HG02840 (cell line): ENCODE measurements around the gene SLC16A14.
"Not testable (repeated sequence)": the region's sequence is repeated elsewhere in the genome, so short reads cannot be mapped to it uniquely, and the experiment has no call there.

ENCODE experiments used
- ATAC-seq: cut with Tn5 transposase; IDR thresholded peaks from one replicate; pipeline ENCODE4 v1.9.1; 2021; ENCODE audit warnings: mild to moderate bottlenecking, moderate library complexity, moderate number of reproducible peaks; ENCODE audit not compliant: unreplicated experiment, low FRiP score

The SLC16A14 gene

GRCh38 chr2:230068651-230069055, at the start of gene SLC16A14:
Gene SLC16A14, minus strand, starts transcription at chr2:230068924. Its CDS starts 9,572 bp downstream, at chr2:230059352.
- ATAC-seq: no peak

DNA sequence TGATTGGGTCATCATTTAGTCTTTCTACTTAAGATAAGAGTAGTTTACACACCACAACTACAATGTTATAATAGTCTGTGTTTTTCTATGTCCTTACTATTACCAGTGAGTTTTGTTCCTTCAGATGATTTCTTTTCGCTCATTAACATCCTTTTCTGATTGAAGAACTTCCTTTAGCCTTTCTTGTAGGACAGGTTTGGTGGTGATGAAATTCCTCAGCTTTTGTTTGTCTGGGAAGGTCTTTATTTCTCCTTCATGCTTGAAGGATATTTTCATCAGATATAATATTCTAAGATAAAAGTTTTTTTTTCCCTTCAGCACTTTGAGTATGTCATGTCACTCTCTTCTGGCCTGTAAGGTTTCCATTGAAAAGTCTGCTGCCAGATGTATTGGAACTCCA, 38.0 kb upstream of the SLC16A14 start:
- ATAC-seq: no peak

GRCh38 chr2:230101967-230102366, 33.2 kb upstream of the SLC16A14 start:
- not testable (repeated sequence) for ATAC-seq

- no peak for ATAC-seq
Observed at GRCh38 chr2:230097841-230098240, 29.1 kb upstream of the SLC16A14 start.

DNA sequence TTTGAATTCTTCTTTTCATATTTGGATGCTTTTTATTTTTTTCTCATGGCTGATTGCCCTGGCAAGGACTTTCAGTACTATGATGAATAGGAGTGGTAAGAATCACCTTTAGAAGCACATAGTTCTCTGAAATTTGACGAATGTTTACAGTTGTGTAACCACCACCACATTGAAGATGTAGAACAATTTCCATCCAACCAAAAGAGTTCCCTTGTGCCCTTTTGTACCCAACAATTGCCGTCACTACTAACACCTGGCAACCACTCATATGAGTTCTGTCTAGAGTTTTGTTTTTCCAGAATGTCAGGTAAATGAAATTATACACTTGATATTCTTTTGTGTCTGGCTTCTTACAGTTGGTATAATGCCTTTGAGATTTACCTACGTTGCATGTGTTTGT, 28.7 kb upstream of the SLC16A14 start:
- no peak for ATAC-seq

- no peak for ATAC-seq
Observed at GRCh38 chr2:230090967-230091366, 22.2 kb upstream of the SLC16A14 start.

- ATAC-seq: no peak
Observed at GRCh38 chr2:230085201-230085600, 16.5 kb upstream of the SLC16A14 start.

DNA sequence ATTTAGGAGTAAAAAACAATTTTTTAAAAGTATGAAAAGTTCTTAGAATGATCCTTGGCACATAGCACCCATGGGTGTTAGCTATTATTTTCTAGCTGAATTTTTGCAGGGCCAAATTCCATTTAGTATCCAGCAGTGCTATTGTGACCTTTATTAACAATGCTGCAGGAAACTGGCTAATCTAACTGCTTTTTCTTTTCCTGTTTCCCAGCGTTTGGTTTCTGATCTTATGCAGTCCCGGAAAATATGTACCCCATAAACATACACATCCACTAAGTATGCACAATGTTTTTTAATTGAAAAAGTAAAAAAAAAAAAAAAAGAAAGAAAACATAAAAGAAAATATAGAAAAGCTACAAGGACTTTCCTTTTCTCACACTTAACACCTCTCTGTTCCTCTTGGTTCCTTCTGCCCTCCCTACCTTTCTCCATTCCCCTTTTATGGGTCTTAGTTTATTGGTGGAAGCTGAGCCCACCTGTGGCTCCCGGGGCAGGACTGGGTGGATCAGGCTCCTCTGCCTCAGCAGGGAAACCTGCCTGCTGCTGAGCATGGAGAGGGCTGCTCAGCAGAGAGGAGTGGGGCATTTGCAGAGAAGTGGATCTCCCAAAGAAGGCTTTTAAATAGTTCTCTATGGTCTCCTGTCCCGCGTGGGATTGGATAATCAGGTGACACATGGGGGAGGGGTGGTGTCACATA, 9.3 kb upstream of the SLC16A14 start:
- no peak for ATAC-seq

GRCh38 chr2:230076819-230077218, 8.1 kb upstream of the SLC16A14 start:
- no peak for ATAC-seq

DNA sequence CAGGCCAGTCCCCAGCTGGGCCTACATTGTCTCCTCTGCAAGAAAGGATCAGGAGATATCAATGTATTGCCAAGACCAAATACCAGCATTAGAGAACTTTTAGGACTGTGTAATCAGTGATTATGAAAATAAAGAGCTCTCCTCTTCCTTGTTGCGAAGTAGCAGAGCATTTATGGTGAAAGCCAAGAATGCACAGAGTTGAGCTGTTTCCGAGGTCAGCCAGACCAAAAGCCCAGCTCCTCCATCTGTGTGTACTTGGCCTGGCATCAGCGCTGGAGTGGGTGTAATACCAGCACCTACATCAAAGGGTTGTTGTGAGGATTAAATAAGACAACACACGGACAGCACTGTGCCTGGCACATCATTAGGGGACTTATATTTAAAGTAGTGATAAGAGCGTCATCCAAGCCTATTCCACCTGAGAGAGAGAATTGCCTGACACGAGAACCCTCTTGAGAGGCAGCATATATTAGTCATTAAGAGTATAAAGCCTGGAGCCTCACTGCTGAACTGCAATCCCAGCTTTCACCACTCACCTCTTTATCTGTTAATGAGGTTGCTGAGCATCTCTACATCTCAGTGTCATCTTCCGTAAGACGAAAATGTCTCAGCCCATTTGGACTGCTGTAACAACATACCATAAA, 7.4 kb upstream of the SLC16A14 start:
- no peak for ATAC-seq

DNA sequence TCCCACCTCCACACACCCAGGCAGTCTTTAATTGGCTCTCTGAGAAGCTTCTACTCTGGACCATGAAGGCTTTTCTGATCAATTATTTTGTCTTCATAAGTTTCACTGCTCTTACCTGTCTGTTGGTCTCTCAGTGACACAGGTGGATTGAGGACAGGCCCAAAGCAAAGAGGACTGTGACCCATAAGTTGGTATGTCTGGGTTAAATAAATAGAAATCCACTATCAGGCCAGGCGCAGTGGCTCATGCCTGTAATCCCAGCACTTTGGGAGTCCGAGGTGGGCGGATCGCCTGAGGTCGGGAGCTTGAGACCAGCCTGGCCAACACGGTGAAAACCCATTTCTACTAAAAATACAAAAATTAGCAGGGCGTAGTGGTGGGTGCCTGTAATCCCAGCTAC, 2.7 kb upstream of the SLC16A14 start:
- no peak for ATAC-seq

DNA sequence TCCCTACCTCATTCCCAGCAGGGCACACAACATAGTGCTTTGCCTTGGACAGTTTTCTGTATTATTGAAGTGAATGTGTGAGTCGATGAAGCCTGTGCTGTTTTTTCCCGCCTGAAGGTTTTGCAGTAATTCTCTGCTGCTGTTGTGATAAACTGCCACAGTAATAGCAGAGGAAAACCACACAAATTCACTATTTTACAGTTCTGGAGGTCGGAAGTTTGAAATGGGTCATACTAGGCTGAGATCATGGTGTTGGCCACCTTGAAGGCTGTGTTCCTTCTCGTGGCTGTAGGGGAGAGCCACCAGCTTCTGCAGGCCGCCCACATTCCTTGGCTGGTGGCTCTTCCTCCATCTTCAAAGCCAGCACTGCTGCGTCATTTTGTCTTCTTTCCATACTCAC, 678 bp upstream of the SLC16A14 start:
- no peak for ATAC-seq

DNA sequence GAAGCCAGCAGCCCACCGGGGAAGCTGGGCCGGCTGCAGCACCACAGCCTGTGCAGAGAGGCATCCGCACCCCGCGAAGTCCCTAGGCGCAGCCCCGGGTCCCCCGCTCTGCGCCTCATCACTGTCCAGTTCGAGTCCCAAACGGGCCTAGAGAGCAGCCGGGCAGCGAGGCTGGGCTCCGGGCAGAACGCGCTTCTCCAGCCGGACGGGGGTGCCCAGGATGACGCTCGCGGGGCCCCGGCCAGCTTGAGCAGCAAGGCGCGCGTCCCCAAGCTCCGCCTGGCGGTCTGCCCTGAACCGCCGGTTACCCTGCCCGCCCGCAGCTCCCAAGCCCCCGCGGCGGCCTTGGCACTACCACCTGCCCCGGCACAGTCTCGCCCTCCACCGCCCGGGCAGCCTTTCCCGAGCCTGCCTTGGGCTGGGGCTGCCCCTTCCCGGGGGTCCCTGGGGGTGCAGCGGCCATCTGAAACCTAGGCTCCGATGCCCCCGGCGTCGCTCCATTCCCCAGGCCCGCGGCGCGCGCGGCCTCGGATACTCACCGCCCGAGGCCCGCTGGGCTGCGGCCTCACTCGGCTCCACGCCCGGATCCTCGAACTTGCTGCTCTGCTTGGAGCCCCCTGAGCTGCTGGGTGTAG, 591 bp downstream of the SLC16A14 start:
- no peak for ATAC-seq

- ATAC-seq: no peak
Observed at GRCh38 chr2:230060672-230061293, 7.9 kb downstream of the SLC16A14 start.

DNA sequence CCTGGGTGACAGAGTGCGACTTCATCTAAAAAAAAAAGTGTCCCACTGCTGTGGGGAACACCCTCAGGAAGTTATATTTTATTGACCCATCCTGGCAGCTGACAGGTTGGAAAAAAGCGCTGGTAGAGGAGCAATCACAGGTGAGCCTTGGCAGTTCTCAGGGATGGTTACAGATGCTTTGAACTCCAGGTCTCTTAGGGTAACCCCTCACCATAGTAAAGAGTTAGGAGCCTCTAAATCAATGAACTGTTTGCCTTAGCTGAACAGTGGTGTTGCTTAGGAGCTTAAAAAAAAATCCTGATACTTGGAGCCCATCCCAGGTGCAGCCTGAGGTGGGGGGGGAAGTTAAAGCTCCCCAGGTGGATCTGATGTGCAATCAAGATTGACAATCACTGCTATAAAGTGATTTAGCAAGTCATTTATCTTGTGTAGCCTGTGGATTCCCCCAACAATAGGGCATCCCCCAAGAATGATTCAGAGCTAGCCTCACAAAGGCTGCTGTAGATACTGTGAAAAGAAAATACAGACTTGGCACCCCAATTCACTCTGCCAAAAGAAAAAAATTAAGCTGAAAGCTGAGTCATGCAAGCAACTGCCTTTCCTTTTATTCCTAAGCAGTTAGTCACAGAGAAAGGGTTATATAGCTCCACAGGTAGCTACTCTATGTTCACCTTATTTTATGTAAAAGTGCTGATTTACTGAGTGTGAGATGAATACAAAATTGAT, 14.8 kb downstream of the SLC16A14 start:
- no peak for ATAC-seq

GRCh38 chr2:230052299-230052698, 16.4 kb downstream of the SLC16A14 start:
- ATAC-seq: no peak

DNA sequence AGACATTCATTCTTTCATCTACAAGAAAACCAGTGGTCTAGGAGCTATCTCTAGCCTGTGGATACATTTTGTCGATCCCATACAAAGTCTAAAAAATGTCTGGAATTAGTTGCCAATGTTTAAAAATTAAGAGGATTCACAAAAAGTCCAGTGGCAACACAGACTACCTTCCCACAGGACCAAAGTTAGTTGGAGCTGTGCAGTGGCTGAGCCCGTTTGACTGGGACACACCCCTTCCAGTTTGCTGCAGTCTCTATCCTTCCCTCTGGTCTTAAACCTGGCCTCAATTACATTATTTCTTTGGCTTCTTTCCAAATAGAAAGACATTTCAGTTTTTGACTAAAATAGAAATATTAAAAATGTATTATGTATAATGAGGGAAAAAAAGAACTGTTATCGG, 18.6 kb downstream of the SLC16A14 start:
- ATAC-seq: no peak

DNA sequence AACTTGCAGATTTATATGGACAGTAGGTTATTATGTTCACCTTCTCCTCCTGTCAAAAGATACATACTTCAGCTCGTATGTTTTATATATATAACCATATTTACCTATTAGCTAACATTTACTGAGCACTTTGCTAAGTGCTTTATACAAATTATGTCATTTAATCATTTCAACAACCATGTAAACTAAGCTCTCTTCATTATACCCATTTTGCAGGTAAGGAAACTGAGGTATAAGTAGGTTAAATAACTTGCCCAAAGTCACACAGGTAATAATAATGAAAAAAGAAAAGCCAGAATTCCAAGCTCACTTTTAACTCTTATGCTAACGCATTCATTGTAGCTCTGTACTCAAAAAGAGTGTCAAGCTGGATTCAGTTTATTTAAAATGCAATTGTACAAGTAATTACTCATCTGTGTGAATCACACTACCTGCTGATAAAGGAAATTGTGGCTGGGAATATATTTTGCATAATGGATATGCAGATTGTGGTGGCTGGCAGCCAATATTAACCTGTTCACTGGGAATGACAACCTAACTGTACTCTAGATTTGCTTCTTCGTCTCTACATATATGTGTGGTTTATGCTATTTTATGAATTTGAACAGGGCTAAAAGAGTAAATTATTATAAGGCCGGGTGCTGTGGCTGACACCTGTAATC, 20.6 kb downstream of the SLC16A14 start:
- ATAC-seq: no peak

DNA sequence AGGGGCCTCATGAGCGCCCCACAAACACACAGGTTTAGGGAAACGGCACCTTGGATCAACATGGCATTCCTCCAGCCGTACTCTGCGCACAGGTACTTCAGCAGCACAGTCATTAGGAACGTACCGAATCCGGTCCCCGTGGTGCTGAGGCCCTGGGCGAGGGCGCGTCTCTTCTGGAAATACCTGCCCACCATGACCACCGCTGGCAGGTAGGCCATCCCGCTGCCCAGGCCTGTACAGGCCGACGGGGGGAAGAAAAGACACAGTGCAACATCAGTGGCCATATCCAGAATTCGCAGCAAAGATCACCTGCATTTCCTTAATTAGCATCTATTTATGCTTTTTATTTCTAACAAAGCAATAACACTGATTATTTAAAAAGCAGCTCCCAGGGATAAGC, 22.2 kb downstream of the SLC16A14 start:
- no peak for ATAC-seq

GRCh38 chr2:230043461-230043860, 25.3 kb downstream of the SLC16A14 start:
- ATAC-seq: no peak
